Left lung (tissue), 10 donors: ENCODE data around the gene VSTM2L. TPM values are rescaled to one million over a fixed set of nuclear protein-coding genes. Genes with fewer than 3 reads are reported as not detected.

Experiments used
- ATAC-seq: fragments of 200-7000 bp; cut with Tn5 transposase; one replicate; pipeline ENCODE4 v1.9.1; 2020; ENCODE audit warnings: moderate library complexity
- DNase-seq, 4 donors: peaks; one replicate each; pipeline ENCODE4 v3.0.0-alpha.2; 2013 to 2020
- H3K27ac ChIP-seq, 2 donors: fragments of 200-600 bp; sonication (generic) in 1 of 2; one replicate each; pipeline versions ENCODE4 v1.5.0 to v1.8.0; 2020 to 2021
- H3K27me3 ChIP-seq, 2 donors: fragments of 200-600 bp; sonication (generic) in 1 of 2; one replicate each; pipeline versions ENCODE4 v1.5.0 to v1.8.0; 2020 to 2021
- H3K36me3 ChIP-seq, 2 donors: fragments of 200-600 bp; sonication (generic) in 1 of 2; one replicate each; pipeline versions ENCODE4 v1.5.0 to v1.8.0; 2020 to 2021
- H3K4me1 ChIP-seq, 2 donors: fragments of 200-600 bp; one replicate each; pipeline ENCODE4 v1.8.0; 2021
- H3K4me3 ChIP-seq, 2 donors: fragments of 200-600 bp; sonication (generic) in 1 of 2; one replicate each; pipeline versions ENCODE4 v1.5.0 to v1.8.0; 2020 to 2021; ENCODE audit warnings: mild to moderate bottlenecking in 1 of 2
- H3K9me3 ChIP-seq, 2 donors: fragments of 200-600 bp; sonication (generic) in 1 of 2; one replicate each; pipeline versions ENCODE4 v1.5.0 to v1.8.0; 2020 to 2021
- intact Hi-C, 2 donors: fragments of 100-400 bp; cut with DNase I; formaldehyde crosslinking; loops; one replicate each; pipeline versions ENCODE4 v1.11.2 to v1.14.2; 2022
- polyA plus RNA-seq, 6 donors: library from polyadenylated mRNA; unstranded; fragments of 120-200 nt; gene quantifications; one replicate each; pipeline ENCODE4 v1.2.1, GENCODE V29; 2013; ENCODE audit not compliant: insufficient read length in 6 of 6
- total RNA-seq, 2 donors: library from RNA; stranded (reverse); fragmentation: NEBNext Ultra II Directional; extraction: Animal tissue kit (Norgen Biotek cat#: 25700); gene quantifications; one replicate each; pipeline ENCODE4 v1.2.1, GENCODE V29; 2021
- TF ChIP-seq, protein P1 (sequence below), 2 donors: fragments of 200-600 bp; sonication (generic) in 1 of 2; IDR thresholded peaks; one replicate each; pipeline versions ENCODE4 v1.5.0 to v1.8.0; 2021; ENCODE audit warnings: antibody characterized with exemption in 2 of 2
- donor health status: DM: no; HTN: yes; CAD: no.
- donor health status: DM: no; HTN: no; CAD: no.

The VSTM2L gene
- total and polyA plus RNA-seq, 8 donors = 2.7 to 31.9 (median 7.2) TPM

- TF ChIP-seq, protein P1, sequence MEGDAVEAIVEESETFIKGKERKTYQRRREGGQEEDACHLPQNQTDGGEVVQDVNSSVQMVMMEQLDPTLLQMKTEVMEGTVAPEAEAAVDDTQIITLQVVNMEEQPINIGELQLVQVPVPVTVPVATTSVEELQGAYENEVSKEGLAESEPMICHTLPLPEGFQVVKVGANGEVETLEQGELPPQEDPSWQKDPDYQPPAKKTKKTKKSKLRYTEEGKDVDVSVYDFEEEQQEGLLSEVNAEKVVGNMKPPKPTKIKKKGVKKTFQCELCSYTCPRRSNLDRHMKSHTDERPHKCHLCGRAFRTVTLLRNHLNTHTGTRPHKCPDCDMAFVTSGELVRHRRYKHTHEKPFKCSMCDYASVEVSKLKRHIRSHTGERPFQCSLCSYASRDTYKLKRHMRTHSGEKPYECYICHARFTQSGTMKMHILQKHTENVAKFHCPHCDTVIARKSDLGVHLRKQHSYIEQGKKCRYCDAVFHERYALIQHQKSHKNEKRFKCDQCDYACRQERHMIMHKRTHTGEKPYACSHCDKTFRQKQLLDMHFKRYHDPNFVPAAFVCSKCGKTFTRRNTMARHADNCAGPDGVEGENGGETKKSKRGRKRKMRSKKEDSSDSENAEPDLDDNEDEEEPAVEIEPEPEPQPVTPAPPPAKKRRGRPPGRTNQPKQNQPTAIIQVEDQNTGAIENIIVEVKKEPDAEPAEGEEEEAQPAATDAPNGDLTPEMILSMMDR (IDR thresholded peaks at IDR 0.05) = no peak
- ATAC-seq (no peak), DNase-seq (no peak)
- intact Hi-C loops = no loop called here
- no peak overlapping the region for H3K4me3 ChIP-seq
- no peak overlapping the region for H3K27ac ChIP-seq
- H3K9me3 ChIP-seq = no peaks in the 10 kb centered on the region
- H3K27me3 ChIP-seq = peaks cover 0 to 7% of the 10 kb centered on the region in 2 donors
- no peaks in the 10 kb centered on the region for H3K4me1 ChIP-seq
- no peaks in the 10 kb centered on the region for H3K36me3 ChIP-seq
Measured at GRCh38 chr20:37890108-37890507, 12.8 kb upstream of the VSTM2L start.

GRCh38 chr20:37890643-37891042 lies 12.3 kb upstream of the VSTM2L start:
- Histone ChIP-seq H3K27me3 (peaks cover 0 to 7% of the 10 kb centered on the region in 2 donors), H3K4me1 (no peaks in the 10 kb centered on the region), H3K4me3 (no peak overlapping the region), H3K36me3 (no peaks in the 10 kb centered on the region), H3K27ac (no peak overlapping the region), H3K9me3 (no peaks in the 10 kb centered on the region)
- intact Hi-C loops = no loop called here
- no peak for ATAC-seq
- no peak for DNase-seq
- TF ChIP-seq, protein P1 (IDR thresholded peaks at IDR 0.05) = no peak

GRCh38 chr20:37892001-37892400 lies 10.9 kb upstream of the VSTM2L start:
- H3K4me1 ChIP-seq = peaks cover 0 to 3% of the 10 kb centered on the region in 2 donors
- no peak for ATAC-seq

DNA sequence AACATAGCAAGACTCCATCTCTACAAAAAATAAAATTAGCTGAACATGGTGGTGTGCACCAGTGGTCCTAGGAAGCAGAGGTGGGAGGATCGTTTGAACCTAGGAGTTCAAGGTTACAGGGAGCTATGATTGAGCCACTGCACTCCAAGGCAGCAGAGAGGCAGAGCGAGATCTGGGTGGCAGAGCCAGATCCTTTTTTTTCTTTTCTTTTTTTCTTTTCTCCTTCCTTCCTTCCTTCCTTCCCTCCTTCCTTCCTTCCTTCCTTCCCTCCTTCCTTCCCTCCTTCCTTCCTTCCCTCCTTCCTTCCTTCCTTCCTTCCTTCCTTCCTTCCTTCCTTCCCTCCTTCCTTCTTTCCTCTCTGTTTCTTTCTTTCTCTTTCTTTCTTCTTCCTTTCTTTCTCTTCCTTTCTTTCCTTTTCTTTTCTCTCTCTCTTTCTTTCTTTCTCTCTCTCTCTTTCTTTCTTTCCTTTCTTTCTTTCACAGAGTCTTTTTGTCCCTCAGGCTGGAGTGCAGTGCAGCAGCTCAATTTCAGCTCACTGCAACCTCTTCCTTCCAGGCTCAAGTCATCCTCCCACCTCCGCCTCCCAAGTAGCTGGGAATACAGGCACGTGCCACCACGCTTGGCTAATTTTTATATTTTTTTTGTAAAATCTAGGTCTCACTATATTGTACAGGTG lies 9.2 kb upstream of the VSTM2L start:
- TF ChIP-seq, protein P1 (IDR thresholded peaks at IDR 0.05) = no peak
- no peaks in the 10 kb centered on the region for H3K9me3 ChIP-seq
- H3K27ac ChIP-seq = no peak overlapping the region
- DNase-seq (no peak), ATAC-seq (no peak)
- no peak overlapping the region for H3K4me3 ChIP-seq
- intact Hi-C loops = no loop called here
- no peaks in the 10 kb centered on the region for H3K36me3 ChIP-seq
- H3K27me3 ChIP-seq = peaks cover 0 to 5% of the 10 kb centered on the region in 2 donors
- peaks cover 0 to 6% of the 10 kb centered on the region in 2 donors for H3K4me1 ChIP-seq

More at GRCh38 chr20:37892001-37892400, 10.9 kb upstream of the VSTM2L start:
- no peak for DNase-seq
- Histone ChIP-seq H3K36me3 (no peaks in the 10 kb centered on the region), H3K27ac (no peak overlapping the region), H3K9me3 (no peaks in the 10 kb centered on the region), H3K4me3 (no peak overlapping the region), H3K27me3 (no peaks in the 10 kb centered on the region)
- TF ChIP-seq, protein P1 (IDR thresholded peaks at IDR 0.05) = no peak
- intact Hi-C loops = no loop called here

DNA sequence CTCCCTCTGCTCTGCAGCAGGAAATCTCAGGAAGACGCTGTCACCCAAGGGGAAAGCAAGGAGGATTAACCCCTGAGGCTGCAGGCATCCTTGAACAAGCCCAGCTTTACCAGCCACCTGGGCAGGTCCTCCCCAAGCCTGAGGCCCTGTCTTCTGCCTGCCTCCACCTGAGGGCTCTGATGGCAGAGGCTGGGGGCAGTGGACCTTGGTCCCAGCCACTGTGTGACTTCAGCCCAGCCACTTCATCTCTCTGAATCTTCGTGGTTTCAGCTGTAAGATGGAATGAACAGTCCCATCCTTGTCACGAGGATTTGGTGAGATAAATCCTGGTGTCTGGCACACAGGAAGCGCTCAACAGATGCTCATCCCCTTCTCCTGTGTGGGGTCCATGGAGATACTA lies 8.5 kb upstream of the VSTM2L start:
- TF ChIP-seq, protein P1 (IDR thresholded peaks at IDR 0.05) = no peak
- ATAC-seq (no peak), DNase-seq (no peak)
- Histone ChIP-seq H3K27me3 (peaks cover 0 to 13% of the 10 kb centered on the region in 2 donors), H3K9me3 (no peaks in the 10 kb centered on the region), H3K27ac (no peak overlapping the region), H3K4me3 (no peak overlapping the region), H3K36me3 (no peaks in the 10 kb centered on the region), H3K4me1 (peaks cover 0 to 6% of the 10 kb centered on the region in 2 donors)
- intact Hi-C loops = no loop called here
